Vagina (tissue), 2 donors: Measurements from ENCODE around the gene PRR29. TPM values are rescaled to one million over a fixed set of nuclear protein-coding genes. Genes with fewer than 3 reads are reported as not detected.

ENCODE experiments used
- DNase-seq, 2 donors: peaks; one replicate each; pipeline ENCODE4 v3.0.0-alpha.2; 2017; ENCODE audit errors: extremely low spot score in 2 of 2
- H3K27ac ChIP-seq: fragments of 200-600 bp; sonication (generic); one replicate; pipeline ENCODE4 v1.5.1; 2019
- H3K27me3 ChIP-seq: fragments of 200-600 bp; sonication (generic); one replicate; pipeline ENCODE4 v1.5.1; 2019
- H3K36me3 ChIP-seq, 2 donors: fragments of 200-600 bp; sonication (generic); one replicate each; pipeline ENCODE4 v1.5.1; 2017 to 2019
- H3K4me1 ChIP-seq: fragments of 200-600 bp; sonication (generic); one replicate; pipeline ENCODE4 v1.5.1; 2019
- H3K4me3 ChIP-seq, 2 donors: fragments of 200-600 bp; sonication (generic); 1 replicate in 1 of 2; 2 replicates in 1 of 2; pipeline ENCODE4 v1.5.1; 2016 to 2019
- H3K9me3 ChIP-seq: fragments of 200-600 bp; sonication (generic); one replicate; pipeline ENCODE4 v1.5.1; 2019
- POLR2A ChIP-seq, 2 donors: fragments of 450-650 bp; IDR thresholded peaks; one replicate each; pipeline ENCODE4 v1.6.1; 2017; ENCODE audit warnings: antibody characterized with exemption in 2 of 2, mild to moderate bottlenecking in 2 of 2, moderate library complexity in 2 of 2
- POLR2AphosphoS5 ChIP-seq, 2 donors: sonication (generic); formaldehyde crosslinking; IDR thresholded peaks; one replicate each; pipeline ENCODE4 v1.9.0; 2017; ENCODE audit warnings: antibody characterized with exemption in 2 of 2, mild to moderate bottlenecking in 2 of 2, low read depth in 1 of 2; ENCODE audit not compliant: insufficient read depth in 1 of 2
- intact Hi-C: fragments of 100-400 bp; cut with DNase I; formaldehyde crosslinking; loops from one replicate; pipeline ENCODE4 v1.15.1; 2023
- total RNA-seq: library from RNA; depleted of rRNA; stranded (reverse); fragments of >200 nt; gene quantifications from one replicate; pipeline ENCODE4 v1.2.3, GENCODE V29; 2016
- TF ChIP-seq, protein P1 (sequence below), 3 experiments: fragments of 450-650 bp in 2 of 3; fragments of 200-600 bp in 1 of 3; sonication (generic) in 1 of 3; IDR thresholded peaks; one replicate each; pipeline ENCODE4 v1.5.1; 2017 to 2019; ENCODE audit warnings: antibody characterized with exemption in 3 of 3, mild to moderate bottlenecking in 2 of 3, moderate library complexity in 2 of 3

PRR29 gene
- total RNA-seq, 1 donor from 2014 or later, result not detected

DNA sequence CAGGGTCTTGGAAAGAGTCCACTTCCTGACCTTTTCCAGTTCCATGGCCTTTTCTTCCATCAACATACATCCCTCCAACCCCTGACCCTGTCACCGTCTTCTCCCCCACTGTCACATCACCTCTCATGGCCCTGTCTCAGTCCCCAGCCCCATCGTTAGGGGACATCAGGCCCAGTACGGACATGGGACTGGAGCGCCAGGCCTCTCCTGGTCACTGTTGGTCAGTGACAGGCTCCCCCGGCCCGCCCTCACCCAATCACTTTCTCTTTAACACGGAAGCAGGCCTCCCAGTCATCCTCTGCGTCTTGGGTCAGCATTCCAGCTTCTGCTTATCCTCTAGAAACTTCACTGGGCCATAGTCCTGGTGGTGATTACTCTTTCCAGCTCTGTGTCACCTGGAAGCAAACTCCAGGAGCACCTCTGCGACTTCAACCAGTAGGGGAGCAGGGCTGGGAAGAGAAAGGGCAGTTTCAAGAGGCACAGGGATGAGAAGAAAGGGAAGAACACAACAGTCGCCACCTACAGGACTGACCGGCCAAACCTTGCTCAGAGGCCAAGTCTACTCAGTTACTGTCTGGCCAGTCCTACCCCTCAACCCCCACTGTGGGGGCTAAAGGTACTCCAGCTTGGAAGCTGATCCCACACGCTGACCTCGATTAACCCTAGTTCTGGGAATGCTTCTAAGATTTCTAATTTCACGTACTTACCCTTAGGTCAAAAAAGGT is 38.2 kb downstream of the PRR29 start:
- intact Hi-C loops, result no loop called here

GRCh38 chr17:64037180-64037579 is 39.0 kb downstream of the PRR29 start:
- no peak overlapping the region for H3K4me3 ChIP-seq
- no peak for DNase-seq
- H3K4me1 ChIP-seq, result no peaks in the 10 kb centered on the region
- intact Hi-C loops, result no loop called here
- no peaks in the 10 kb centered on the region for H3K36me3 ChIP-seq
- H3K9me3 ChIP-seq, result no peaks in the 10 kb centered on the region
- TF ChIP-seq, protein P1, sequence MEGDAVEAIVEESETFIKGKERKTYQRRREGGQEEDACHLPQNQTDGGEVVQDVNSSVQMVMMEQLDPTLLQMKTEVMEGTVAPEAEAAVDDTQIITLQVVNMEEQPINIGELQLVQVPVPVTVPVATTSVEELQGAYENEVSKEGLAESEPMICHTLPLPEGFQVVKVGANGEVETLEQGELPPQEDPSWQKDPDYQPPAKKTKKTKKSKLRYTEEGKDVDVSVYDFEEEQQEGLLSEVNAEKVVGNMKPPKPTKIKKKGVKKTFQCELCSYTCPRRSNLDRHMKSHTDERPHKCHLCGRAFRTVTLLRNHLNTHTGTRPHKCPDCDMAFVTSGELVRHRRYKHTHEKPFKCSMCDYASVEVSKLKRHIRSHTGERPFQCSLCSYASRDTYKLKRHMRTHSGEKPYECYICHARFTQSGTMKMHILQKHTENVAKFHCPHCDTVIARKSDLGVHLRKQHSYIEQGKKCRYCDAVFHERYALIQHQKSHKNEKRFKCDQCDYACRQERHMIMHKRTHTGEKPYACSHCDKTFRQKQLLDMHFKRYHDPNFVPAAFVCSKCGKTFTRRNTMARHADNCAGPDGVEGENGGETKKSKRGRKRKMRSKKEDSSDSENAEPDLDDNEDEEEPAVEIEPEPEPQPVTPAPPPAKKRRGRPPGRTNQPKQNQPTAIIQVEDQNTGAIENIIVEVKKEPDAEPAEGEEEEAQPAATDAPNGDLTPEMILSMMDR (IDR thresholded peaks at IDR 0.05), result no peak
- no peak for TF ChIP-seq POLR2A (IDR thresholded peaks at IDR 0.05)
- no peak for TF ChIP-seq POLR2AphosphoS5 (IDR thresholded peaks at IDR 0.05; ENCODE audit: insufficient read depth in 1 of 2, low read depth in 1 of 2)
- H3K27ac ChIP-seq, result no peak overlapping the region
- H3K27me3 ChIP-seq, result no peaks in the 10 kb centered on the region

More for the DNA sequence above, 38.2 kb downstream of the PRR29 start:
- no peak for DNase-seq
- Histone ChIP-seq H3K27me3 (no peaks in the 10 kb centered on the region), H3K9me3 (no peaks in the 10 kb centered on the region), H3K27ac (no peak overlapping the region), H3K4me1 (no peaks in the 10 kb centered on the region), H3K4me3 (no peak overlapping the region), H3K36me3 (no peaks in the 10 kb centered on the region)
- TF ChIP-seq POLR2AphosphoS5 (IDR thresholded peaks at IDR 0.05; ENCODE audit: insufficient read depth in 1 of 2, low read depth in 1 of 2), result no peak

DNA sequence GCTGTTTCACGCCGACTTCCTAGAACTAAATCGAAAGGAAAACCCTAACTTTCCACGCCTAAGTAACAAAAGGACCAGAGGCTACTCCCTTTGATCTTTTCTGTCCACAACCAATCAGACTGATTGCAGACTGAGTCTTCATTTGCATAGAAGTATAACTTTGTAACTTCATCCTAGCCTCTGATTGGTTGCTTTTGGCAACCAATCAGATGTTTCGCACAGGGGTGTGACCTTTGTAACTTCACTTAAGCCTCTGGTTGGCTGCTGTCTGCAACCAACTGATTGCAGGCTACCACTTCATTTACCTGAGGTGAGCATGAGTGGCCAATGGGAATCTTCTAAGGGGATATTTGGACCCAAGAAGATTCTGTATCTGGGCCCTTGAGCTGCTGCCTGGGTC is 39.7 kb downstream of the PRR29 start:
- no peak for DNase-seq
- Histone ChIP-seq H3K4me3 (no peak overlapping the region), H3K27ac (no peak overlapping the region), H3K9me3 (no peaks in the 10 kb centered on the region), H3K36me3 (peaks cover 0 to 1% of the 10 kb centered on the region in 2 donors), H3K4me1 (no peaks in the 10 kb centered on the region), H3K27me3 (no peaks in the 10 kb centered on the region)
- intact Hi-C loops, result no loop called here
- TF ChIP-seq POLR2AphosphoS5 (IDR thresholded peaks at IDR 0.05; ENCODE audit: insufficient read depth in 1 of 2, low read depth in 1 of 2) (no peak), POLR2A (IDR thresholded peaks at IDR 0.05) (no peak)
- TF ChIP-seq, protein P1 (IDR thresholded peaks at IDR 0.05), result no peak

DNA sequence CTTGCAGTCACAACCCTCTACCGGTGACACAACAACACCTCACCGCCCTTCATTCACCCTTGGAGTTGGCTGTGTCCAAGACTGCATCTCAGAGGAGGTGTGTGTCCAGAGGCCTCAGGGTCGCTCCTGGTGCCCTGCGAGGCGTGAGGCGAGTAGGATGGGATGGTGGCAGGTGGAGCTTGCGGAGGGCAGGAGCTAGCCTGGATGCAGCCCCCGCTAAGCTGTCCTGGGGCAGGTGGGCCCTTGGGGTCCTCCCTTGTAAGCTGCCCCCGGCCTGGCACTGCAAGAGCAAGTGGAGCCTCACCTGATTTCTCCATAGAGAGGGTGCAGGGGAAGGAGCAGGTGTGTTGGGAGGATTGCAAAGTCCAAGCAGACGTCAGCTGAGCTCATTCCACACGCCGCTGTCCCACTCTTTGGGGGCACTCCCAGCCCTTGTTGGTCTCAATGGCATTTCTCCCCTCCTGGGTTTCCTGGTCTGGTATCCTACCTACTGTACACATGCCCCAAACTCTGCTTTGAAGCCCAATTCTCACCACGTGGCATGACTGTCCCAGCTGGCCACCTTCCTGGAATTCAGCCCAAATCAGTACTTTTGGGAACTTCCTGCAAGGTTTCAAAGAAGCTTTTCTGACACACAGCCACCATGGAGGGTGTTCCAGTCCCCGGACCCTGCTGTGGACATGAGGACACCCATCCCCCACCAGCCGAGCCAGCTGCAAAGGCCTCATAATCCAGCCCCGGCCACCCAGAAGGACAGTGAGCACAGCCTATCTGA is 40.4 kb downstream of the PRR29 start:
- Histone ChIP-seq H3K27ac (no peak overlapping the region), H3K27me3 (no peaks in the 10 kb centered on the region), H3K4me1 (no peaks in the 10 kb centered on the region), H3K4me3 (no peak overlapping the region), H3K36me3 (peaks cover 0 to 8% of the 10 kb centered on the region in 2 donors), H3K9me3 (no peaks in the 10 kb centered on the region)
- TF ChIP-seq POLR2AphosphoS5 (IDR thresholded peaks at IDR 0.05; ENCODE audit: insufficient read depth in 1 of 2, low read depth in 1 of 2), result no peak
- no peak for TF ChIP-seq POLR2A (IDR thresholded peaks at IDR 0.05)
- TF ChIP-seq, protein P1 (IDR thresholded peaks at IDR 0.05), result no peak
- peak in 1 of 2 donors; percentile 87 for DNase-seq
- intact Hi-C loops, result no loop called here

DNA sequence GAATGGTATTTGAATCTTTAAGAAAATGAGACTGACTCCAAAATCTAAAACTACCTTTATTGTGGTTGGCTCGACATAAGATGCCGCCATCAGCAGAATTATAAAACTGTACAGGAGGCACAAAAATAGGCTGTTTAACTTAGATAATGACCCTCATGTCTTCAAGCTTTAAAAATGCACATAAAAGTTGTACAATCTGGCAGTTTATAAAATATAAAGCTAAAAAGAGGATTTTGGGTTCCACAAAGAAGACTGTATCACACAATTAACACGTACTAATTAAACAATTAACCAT is 40.9 kb downstream of the PRR29 start:
- Histone ChIP-seq H3K9me3 (no peaks in the 10 kb centered on the region), H3K36me3 (peaks cover 0 to 14% of the 10 kb centered on the region in 2 donors), H3K4me1 (no peaks in the 10 kb centered on the region), H3K27ac (no peak overlapping the region), H3K4me3 (no peak overlapping the region), H3K27me3 (no peaks in the 10 kb centered on the region)
- DNase-seq, result no peak
- intact Hi-C loops, result no loop called here
- TF ChIP-seq POLR2A (IDR thresholded peaks at IDR 0.05) (no peak), POLR2AphosphoS5 (IDR thresholded peaks at IDR 0.05; ENCODE audit: insufficient read depth in 1 of 2, low read depth in 1 of 2) (no peak)
- TF ChIP-seq, protein P1 (IDR thresholded peaks at IDR 0.05), result no peak
